AG10803 (cell line): Measurements from ENCODE around the gene NT5DC2.

Experiments used
- DNase-seq: peaks from one replicate; pipeline ENCODE4 v3.0.0; 2010; ENCODE audit warnings: low read depth
- H3K4me3 ChIP-seq: 2 replicates; pipeline ENCODE4 v1.5.1; 2011; ENCODE audit warnings: mild to moderate bottlenecking, low read length, control low read depth
- TF ChIP-seq, protein P1 (sequence below): conservative IDR thresholded peaks from 2 replicates; pipeline ENCODE4 v1.5.1; 2011; ENCODE audit warnings: mild to moderate bottlenecking, low read length, control low read depth, inconsistent platforms

The NT5DC2 gene

DNA sequence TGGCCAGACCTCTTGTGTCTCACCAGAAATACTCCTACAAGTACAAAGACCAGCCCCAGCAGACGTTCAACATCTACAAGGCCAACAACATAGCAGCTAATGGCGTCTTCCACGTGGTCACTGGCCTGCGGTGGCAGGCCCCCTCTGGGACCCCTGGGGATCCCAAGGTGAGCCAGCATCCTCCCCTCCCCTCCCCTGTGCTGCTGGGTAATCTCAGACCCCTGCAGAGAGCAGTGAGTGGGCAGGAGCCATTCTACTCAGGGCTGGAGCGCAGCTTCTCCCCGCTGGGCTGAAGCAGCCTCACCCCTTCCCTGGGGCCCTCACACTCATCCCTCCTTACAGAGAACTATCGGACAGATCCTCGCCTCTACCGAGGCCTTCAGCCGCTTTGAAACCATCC lies 28.7 kb downstream of the NT5DC2 start:
- DNase-seq: no peak
- H3K4me3 ChIP-seq: no peak overlapping the region
- TF ChIP-seq, protein P1, sequence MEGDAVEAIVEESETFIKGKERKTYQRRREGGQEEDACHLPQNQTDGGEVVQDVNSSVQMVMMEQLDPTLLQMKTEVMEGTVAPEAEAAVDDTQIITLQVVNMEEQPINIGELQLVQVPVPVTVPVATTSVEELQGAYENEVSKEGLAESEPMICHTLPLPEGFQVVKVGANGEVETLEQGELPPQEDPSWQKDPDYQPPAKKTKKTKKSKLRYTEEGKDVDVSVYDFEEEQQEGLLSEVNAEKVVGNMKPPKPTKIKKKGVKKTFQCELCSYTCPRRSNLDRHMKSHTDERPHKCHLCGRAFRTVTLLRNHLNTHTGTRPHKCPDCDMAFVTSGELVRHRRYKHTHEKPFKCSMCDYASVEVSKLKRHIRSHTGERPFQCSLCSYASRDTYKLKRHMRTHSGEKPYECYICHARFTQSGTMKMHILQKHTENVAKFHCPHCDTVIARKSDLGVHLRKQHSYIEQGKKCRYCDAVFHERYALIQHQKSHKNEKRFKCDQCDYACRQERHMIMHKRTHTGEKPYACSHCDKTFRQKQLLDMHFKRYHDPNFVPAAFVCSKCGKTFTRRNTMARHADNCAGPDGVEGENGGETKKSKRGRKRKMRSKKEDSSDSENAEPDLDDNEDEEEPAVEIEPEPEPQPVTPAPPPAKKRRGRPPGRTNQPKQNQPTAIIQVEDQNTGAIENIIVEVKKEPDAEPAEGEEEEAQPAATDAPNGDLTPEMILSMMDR: no peak

DNA sequence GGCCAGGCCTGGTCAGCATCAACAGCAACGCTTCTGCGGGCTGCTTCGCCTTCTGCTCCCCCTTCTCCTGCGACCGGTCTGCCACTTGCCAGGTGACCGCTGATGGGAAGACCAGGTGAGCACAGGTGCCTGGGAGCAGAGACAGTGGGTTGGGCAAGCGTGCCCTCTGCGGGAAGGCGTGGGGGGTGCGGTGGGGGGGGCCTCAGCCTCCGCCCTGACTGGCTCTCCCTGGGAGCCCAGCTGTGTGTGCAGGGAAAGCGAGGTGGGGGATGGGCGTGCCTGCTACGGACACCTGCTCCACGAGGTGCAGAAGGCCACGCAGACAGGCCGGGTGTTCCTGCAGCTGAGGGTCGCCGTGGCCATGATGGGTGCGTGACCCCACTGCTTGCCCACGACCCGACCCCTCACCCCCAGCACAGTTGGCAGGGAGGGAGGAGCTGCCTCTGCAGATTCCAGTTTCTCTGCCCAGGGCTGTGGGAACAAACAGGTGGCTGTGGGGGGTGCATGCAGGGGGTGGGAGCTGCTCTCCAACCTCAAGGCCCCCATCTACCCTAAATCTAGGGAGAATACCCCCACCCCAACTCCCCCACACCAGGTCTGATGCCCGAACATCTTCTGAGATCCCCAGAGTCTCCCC lies 29.8 kb downstream of the NT5DC2 start:
- no peak overlapping the region for H3K4me3 ChIP-seq
- TF ChIP-seq, protein P1: no peak
- no peak for DNase-seq

DNA sequence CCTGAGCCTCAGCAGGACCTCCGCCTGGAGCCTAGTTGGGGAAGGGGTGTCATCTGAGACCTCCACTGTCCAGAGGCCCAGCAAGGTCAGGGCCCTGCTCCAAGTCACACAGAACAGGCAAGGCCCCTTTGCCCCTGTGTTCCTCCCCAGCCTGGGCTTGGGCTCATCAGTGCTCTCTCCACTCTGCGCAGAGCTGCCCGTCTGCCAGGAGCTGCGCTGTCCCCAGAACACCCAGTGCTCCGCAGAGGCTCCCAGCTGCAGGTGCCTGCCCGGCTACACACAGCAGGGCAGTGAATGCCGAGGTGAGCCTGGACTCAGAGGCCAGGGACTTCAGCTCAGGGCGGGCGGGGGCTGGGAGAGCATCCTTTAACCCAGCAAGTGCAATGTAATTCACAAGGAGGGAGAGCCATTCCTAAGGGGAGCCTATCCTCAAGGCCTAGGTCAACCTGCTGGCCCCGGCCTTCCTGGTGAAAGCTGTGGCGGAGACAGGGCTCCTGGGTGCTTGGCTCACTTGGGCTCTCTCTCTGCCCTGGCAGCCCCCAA lies 30.8 kb downstream of the NT5DC2 start:
- DNase-seq: no peak
- no peak overlapping the region for H3K4me3 ChIP-seq
- TF ChIP-seq, protein P1: no peak

DNA sequence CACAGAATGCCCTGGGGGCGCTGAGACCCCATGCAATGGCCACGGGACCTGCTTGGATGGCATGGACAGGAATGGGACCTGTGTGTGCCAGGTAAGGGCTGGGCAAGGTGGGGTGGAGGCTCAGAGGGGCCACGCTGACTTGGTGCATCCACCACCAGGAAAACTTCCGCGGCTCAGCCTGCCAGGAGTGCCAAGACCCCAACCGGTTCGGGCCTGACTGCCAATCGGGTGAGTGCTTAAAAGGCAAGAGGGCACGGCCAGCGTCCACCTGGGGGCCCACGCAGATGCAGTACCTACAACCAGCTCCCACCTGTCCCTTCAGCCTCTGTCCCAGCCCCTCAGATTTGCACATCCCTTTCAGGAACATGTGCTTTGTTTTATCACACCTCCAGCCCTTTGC lies 31.7 kb downstream of the NT5DC2 start:
- H3K4me3 ChIP-seq: no peak overlapping the region
- DNase-seq: no peak
- TF ChIP-seq, protein P1: no peak

DNA sequence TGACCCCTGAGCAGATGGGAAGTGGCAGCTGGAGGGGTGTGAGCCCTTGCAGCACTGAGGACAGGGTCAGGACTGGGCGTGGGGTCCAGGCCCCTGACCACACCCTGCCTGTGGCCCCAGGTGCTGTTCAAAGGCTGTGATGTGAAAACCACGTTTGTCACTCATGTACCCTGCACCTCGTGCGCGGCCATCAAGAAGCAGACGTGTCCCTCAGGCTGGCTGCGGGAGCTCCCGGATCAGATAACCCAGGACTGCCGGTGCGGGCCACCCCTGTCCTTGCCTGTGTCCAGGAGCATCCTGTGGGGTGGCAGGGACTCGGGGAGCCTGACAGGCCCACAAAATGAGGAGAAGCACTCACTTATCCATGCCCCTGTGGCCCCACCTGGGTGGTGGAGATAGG lies 32.6 kb downstream of the NT5DC2 start:
- DNase-seq: no peak
- no peak overlapping the region for H3K4me3 ChIP-seq
- TF ChIP-seq, protein P1: no peak

DNA sequence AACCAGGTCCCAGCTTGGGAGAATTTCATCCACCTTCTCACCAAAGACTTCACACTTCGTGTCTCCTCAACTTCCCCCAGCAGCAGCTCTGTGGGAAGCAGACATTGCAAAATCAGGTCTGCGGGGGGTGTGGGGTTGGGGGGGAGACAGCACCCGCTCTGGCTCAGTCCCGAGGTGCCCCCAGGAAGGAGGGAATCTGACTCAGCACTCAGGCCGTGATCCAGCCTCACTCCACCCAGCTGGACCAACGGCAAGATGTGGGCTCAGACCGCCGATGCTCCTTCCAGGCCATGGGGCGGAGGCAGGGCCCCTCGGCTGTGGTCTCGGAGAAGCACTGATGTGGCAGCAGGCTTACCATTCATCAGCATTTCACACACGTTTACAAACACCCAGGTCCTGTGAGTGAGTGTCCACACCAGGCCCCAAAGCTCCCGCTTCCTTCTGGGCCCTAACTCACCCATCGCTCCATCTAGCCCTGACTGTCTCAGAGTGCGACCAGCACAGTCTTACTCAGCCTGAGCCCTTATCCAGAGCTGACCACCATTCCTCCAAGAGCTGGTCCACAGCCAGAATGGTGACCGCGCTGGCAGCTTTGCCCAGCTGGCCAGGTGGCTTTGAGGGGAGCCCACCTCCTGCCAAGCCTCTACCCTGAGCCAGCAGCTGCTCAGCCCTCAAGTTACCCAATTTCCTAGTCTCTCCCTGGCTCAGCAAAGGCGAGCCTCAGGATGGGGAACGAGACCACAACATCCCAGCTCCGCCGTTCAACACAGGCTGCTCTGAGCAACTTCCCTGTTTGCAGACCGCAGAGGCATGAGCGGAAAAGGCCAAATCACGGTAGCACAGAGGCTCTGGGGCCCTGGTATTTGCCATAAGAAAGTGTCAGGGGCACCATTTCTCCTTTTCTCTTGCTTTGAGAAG lies 35.3 kb downstream of the NT5DC2 start:
- no peak overlapping the region for H3K4me3 ChIP-seq
- TF ChIP-seq, protein P1: no peak
- peak; percentile 83 for DNase-seq
